ENCODE data around the gene IFIT1.

The IFIT1 gene

GRCh38 chr10:89355394-89355931 is 37.0 kb upstream of the IFIT1 start:
- no peak overlapping the region for H3K27ac ChIP-seq (ENCODE audit: extremely low read depth, low read depth, low read length)
- TF ChIP-seq ZNF549 (tag by site-specific recombination; IDR thresholded peaks at IDR 0.05) (no peak), PRDM6 (tag by site-specific recombination; IDR thresholded peaks at IDR 0.05) (no peak), GLI2 (tag by site-specific recombination; IDR thresholded peaks at IDR 0.05; ENCODE audit: borderline replicate concordance, low read depth) (no peak), ZFP41 (tag by site-specific recombination; IDR thresholded peaks at IDR 0.05; ENCODE audit: borderline replicate concordance) (no peak), ZXDB (tag by site-specific recombination; IDR thresholded peaks at IDR 0.05) (no peak), ZBTB17 (tag by site-specific recombination; IDR thresholded peaks at IDR 0.05) (no peak), CTCF (tag by site-specific recombination; IDR thresholded peaks at IDR 0.05) (no peak), ZNF571 (tag by site-specific recombination; IDR thresholded peaks at IDR 0.05) (no peak), ZNF629 (tag by site-specific recombination; IDR thresholded peaks at IDR 0.05) (no peak), ZBTB6 (tag by site-specific recombination; IDR thresholded peaks at IDR 0.05) (no peak), ZNF18 (tag by site-specific recombination; IDR thresholded peaks at IDR 0.05) (no peak), YY1 (tag by site-specific recombination; IDR thresholded peaks at IDR 0.05) (no peak), ZNF707 (tag by site-specific recombination; IDR thresholded peaks at IDR 0.05) (no peak), ZNF16 (tag by site-specific recombination; IDR thresholded peaks at IDR 0.05; ENCODE audit: low read depth) (no peak), KLF10 (tag by site-specific recombination; IDR thresholded peaks at IDR 0.05) (no peak)
- no peak overlapping the region for H3K4me3 ChIP-seq (ENCODE audit: low read depth, low read length)
- POLR2A ChIA-PET: interaction anchor here (0.5 kb wide), 1 partner anchor 37 kb away, joined by 4 read pairs; the partner anchor contains the start of gene IFIT1
- H3K9me3 ChIP-seq (ENCODE audit: control insufficient read depth, insufficient read depth, low read depth, low read length): no peaks in the 10 kb centered on the region
- CTCF ChIA-PET: interaction anchor here (0.6 to 0.8 kb wide), 2 partner anchors 14 to 643 kb away, joined by 3 read pairs; no protein-coding TSS in a partner anchor
- no peaks in the 10 kb centered on the region for H3K36me3 ChIP-seq (ENCODE audit: control insufficient read depth in 2 of 2, insufficient read depth in 1 of 2, low read length in 2 of 2)
- H3K4me1 ChIP-seq (ENCODE audit: control insufficient read depth, insufficient read depth, low read length): no peaks in the 10 kb centered on the region

GRCh38 chr10:89357096-89357495 is 35.3 kb upstream of the IFIT1 start:
- no peaks in the 10 kb centered on the region for H3K36me3 ChIP-seq (ENCODE audit: control insufficient read depth in 2 of 2, insufficient read depth in 1 of 2, low read length in 2 of 2)
- no peak overlapping the region for H3K4me3 ChIP-seq (ENCODE audit: low read depth, low read length)
- ChIA-PET POLR2A (no interaction called here), CTCF (no interaction called here)
- no peak overlapping the region for H3K27ac ChIP-seq (ENCODE audit: extremely low read depth, low read depth, low read length)
- H3K4me1 ChIP-seq (ENCODE audit: control insufficient read depth, insufficient read depth, low read length): no peaks in the 10 kb centered on the region
- no peaks in the 10 kb centered on the region for H3K9me3 ChIP-seq (ENCODE audit: control insufficient read depth, insufficient read depth, low read depth, low read length)
- TF ChIP-seq ZNF670 (tag by site-specific recombination; IDR thresholded peaks at IDR 0.05; ENCODE audit: low read depth): no peak
- no peak for TF ChIP-seq ZNF792 (tag by site-specific recombination; IDR thresholded peaks at IDR 0.05)
- TF ChIP-seq SCRT1 (tag by site-specific recombination; IDR thresholded peaks at IDR 0.05; ENCODE audit: borderline replicate concordance): no peak
- TF ChIP-seq ZNF76 (tag by site-specific recombination; IDR thresholded peaks at IDR 0.05; ENCODE audit: borderline replicate concordance, low read depth): no peak
- no peak for TF ChIP-seq SP7 (tag by site-specific recombination; IDR thresholded peaks at IDR 0.05)
- TF ChIP-seq TRIM28 (IDR thresholded peaks at IDR 0.05; ENCODE audit: borderline replicate concordance, low read length): no peak
- no peak for TF ChIP-seq ZNF654 (tag by site-specific recombination; IDR thresholded peaks at IDR 0.05; ENCODE audit: low read depth)
- TF ChIP-seq ZFP37 (tag by site-specific recombination; IDR thresholded peaks at IDR 0.05): no peak
- TF ChIP-seq ZBTB11 (tag by site-specific recombination; conservative IDR thresholded peaks at IDR 0.05; ENCODE audit: low read depth): no peak
- TF ChIP-seq ZNF302 (tag by site-specific recombination; IDR thresholded peaks at IDR 0.05; ENCODE audit: low read depth): no peak
- TF ChIP-seq HOXC10 (CRISPR knock-in tag; IDR thresholded peaks at IDR 0.05): no peak

All from HEK293 (cell line).